Measurements from ENCODE around the gene DTNB.

GRCh38 chr2:25444608-25445270 is 228.6 kb downstream of the DTNB start:
- no peak for TF ChIP-seq CTCF (IDR thresholded peaks at IDR 0.05)
- no peak for TF ChIP-seq POLR2A (IDR thresholded peaks at IDR 0.05)

Measured in ovary (tissue), 3 donors.